RCC 7860 (cell line): ENCODE results near the gene FAM118B.
"Not testable (repeated sequence)": the region's sequence is repeated elsewhere in the genome, so short reads cannot be mapped to it uniquely, and the experiment has no call there.

Source experiments
- DNase-seq: peaks from one replicate; pipeline ENCODE4 v3.0.0-alpha.2; 2015; ENCODE audit warnings: low spot score
- FAIRE-seq: peaks from 2 replicates; lab custom pipeline; 2012; peaks lifted over from hg19 to GRCh38; lab: Jason Lieb, UNC

Gene FAM118B

DNA sequence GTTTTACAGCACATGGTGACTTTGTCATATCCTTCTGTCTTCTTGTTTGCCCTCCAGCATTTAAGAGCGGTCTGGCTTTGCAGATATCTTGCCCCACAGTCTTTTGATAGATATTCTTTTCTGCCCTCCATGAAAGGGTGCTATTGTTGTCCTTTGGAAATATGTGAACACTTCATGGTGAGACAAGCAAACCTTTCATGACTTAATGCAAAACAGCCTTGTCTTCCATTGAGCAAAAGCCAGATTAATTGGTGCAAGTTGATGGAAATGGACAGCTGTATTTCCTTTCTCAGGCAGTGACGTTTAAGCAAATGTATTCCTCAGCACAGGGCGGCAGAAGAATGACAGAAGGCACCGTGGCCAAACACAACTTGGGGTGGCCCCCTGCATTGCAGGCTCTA lies 96.7 kb downstream of the FAM118B start:
- FAIRE-seq: no peak
- DNase-seq: no peak

- not testable (repeated sequence) for DNase-seq, FAIRE-seq
Observed at GRCh38 chr11:126308771-126309170, 97.2 kb downstream of the FAM118B start.

GRCh38 chr11:126310200-126310991 lies 98.8 kb downstream of the FAM118B start:
- peak; percentile 39 for DNase-seq
- no peak for FAIRE-seq

DNA sequence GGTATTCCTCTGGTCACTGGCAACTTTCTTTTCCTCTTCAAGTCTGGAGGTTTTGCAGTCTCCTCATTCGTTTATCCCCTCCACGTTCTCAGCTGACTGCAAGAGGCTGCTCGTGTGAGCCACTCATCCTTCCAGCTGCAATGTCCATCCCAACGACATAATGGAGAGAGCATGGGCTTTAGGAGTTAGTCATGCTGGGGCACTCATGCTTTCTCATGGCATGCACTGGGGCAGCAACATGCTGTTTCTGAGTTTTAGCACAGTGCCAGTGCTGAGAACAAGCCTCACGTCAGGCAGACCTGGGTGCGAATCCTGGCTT lies 99.4 kb downstream of the FAM118B start:
- DNase-seq (no peak), FAIRE-seq (no peak)

DNA sequence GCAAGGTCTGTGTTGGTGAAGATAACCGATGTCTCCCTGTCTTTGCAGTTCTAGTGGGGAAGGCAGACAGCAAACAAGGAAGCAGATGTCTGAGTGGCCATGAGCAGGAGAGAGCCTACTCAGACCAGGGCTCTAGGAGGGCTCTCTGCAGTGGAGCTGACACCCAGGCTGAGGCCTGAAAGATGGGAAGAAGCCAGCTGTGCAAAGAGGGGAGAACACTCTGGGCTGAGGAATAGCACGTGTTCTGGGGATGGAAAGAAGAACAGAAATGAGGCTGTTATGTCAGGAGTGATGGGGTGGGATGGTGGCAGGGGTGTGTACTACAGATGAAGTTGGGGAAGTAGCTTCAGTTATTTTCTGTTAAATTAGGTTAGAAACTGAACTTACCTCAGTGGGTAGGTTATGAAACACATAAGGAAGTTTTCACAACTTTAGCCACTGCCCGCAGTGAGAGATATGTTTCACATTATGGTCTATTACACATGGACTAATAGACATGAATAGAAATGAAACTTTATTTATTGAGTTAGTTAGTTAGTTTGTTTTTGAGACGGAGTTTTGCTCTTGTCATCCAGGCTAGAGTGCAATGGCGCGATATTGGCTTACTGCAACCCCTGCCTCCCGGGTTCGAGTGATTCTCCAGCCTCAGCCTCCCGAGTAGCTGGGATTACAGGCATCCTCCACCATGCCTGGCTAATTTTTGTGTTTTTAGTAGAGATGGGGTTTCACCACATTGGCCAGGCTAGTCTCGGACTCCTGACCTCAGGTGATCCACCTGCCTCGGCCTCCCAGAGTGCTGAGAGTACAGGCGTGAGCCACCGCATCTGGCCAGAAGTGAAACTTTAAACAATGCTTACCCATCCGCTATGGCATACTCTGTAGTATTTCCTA lies 100.1 kb downstream of the FAM118B start:
- FAIRE-seq: no peak
- no peak for DNase-seq
